Body of pancreas (tissue), 4 donors: ENCODE data around the gene MYOM1. TPM values are rescaled to one million over a fixed set of nuclear protein-coding genes. Genes with fewer than 3 reads are reported as not detected.
"Not testable (repeated sequence)": the region's sequence is repeated elsewhere in the genome, so short reads cannot be mapped to it uniquely, and the experiment has no call there.

ENCODE experiments used
- ATAC-seq: fragments of 150-250 bp; one replicate; pipeline ENCODE4 v1.9.1; 2016
- DNase-seq, 4 donors: peaks; one replicate each; pipeline ENCODE4 v3.0.0-alpha.2; 2019
- H3K27ac ChIP-seq, 4 donors: fragments of 200-600 bp; sonication (generic); 1 replicate in 3 of 4; 2 replicates in 1 of 4; pipeline versions ENCODE4 v1.5.1 to v1.6.1; 2016 to 2019; ENCODE audit warnings: mild to moderate bottlenecking in 1 of 4, mixed read lengths in 1 of 4, moderate library complexity in 1 of 4
- H3K27me3 ChIP-seq, 2 donors: fragments of 200-600 bp; sonication (generic); one replicate each; pipeline ENCODE4 v1.6.0; 2016; ENCODE audit warnings: mild to moderate bottlenecking in 1 of 2
- H3K36me3 ChIP-seq, 2 donors: fragments of 200-600 bp; sonication (generic); replicated peaks in 1 of 2; 2 replicates each; pipeline ENCODE4 v1.5.1; 2016; ENCODE audit warnings: low read depth in 2 of 2; ENCODE audit not compliant: insufficient read depth in 1 of 2
- H3K4me1 ChIP-seq: fragments of 200-600 bp; sonication (generic); one replicate; pipeline ENCODE4 v1.6.0; 2016
- H3K4me3 ChIP-seq, 2 donors: fragments of 200-600 bp; sonication (generic); 1 replicate in 1 of 2; 2 replicates in 1 of 2; pipeline ENCODE4 v1.5.1; 2016 to 2019
- H3K9me3 ChIP-seq, 3 donors: fragments of 200-600 bp; sonication (generic); 1 replicate in 2 of 3; 2 replicates in 1 of 3; pipeline ENCODE4 v1.5.1; 2016
- POLR2A ChIP-seq, 3 donors: fragments of 450-650 bp; IDR thresholded peaks; one replicate each; pipeline ENCODE4 v1.6.1; 2016; ENCODE audit warnings: antibody characterized with exemption in 3 of 3, mild to moderate bottlenecking in 2 of 3
- WGBS, 2 donors: methylation state at CpG; one replicate each; pipeline ENCODE4 v1.1.5; 2017; 5-methylcytosine and 5-hydroxymethylcytosine counted together
- intact Hi-C: fragments of 100-400 bp; cut with DNase I; formaldehyde crosslinking; loops from one replicate; pipeline ENCODE4 v1.15.1; 2023
- total RNA-seq, 2 donors: library from RNA; depleted of rRNA; stranded (reverse); fragments of >200 nt; gene quantifications; one replicate each; pipeline ENCODE4 v1.1.0, GENCODE V29; 2016
- TF ChIP-seq, protein P1 (sequence below), 7 experiments: fragments of 450-650 bp in 4 of 7; fragments of 200-600 bp in 3 of 7; sonication (generic) in 3 of 7; IDR thresholded peaks; one replicate each; pipeline ENCODE4 v1.5.1; 2016 to 2019; ENCODE audit warnings: antibody characterized with exemption in 7 of 7

The MYOM1 gene
- total RNA-seq, 2 donors from 2014 or later: 10.9 to 21.8 TPM

DNA sequence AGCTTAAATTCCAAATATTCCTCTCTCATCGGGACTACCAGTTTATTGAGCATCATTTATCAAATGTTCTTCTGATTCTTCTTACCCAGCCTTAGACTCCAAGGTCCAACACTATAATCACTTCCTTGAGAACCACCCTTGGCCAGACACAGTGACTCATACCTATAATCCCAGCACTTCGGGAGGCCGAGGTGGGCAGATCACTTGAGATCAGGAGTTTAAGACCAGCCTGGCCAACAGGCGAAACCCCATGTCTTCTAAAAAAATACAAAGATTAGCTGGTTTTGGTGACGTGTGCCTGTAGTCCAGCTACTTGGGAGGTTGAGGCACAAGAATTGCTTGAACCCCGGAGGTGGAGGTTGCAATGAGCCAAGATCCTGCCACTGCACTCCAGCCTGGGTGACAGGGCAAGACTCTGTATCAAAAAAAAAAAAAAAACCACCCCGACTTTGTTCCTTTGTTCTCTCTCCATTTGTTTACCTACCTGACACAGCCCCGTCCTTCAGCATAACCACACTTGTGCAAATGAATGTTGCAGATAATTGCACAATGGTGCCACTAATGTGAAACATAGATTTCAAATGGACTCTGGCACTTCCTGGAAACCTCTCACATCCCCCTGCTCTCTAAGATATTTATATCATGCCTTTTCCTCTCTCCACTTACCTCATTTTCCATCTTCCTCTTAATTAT lies 167.9 kb downstream of the MYOM1 start:
- peak overlapping the region in 3 of 4 donors; percentile 16 to 57 (median 57) for H3K27ac ChIP-seq

GRCh38 chr18:3049897-3050454 lies 169.8 kb downstream of the MYOM1 start:
- H3K27me3 ChIP-seq, intact Hi-C loops, H3K9me3 ChIP-seq, H3K27ac ChIP-seq, H3K4me3 ChIP-seq, DNase-seq, H3K36me3 ChIP-seq, ATAC-seq: not testable (repeated sequence)
- 72 to 88% methylated on average over 2 to 3 of the region's 8 CpGs for WGBS, 2 donors
- H3K4me1 ChIP-seq: peaks cover 25% of the 10 kb centered on the region

More for the DNA sequence above, 167.9 kb downstream of the MYOM1 start:
- DNase-seq: peak; percentile 34 to 81 (median 58)
- ATAC-seq: peak; percentile 91
- TF ChIP-seq, protein P1, sequence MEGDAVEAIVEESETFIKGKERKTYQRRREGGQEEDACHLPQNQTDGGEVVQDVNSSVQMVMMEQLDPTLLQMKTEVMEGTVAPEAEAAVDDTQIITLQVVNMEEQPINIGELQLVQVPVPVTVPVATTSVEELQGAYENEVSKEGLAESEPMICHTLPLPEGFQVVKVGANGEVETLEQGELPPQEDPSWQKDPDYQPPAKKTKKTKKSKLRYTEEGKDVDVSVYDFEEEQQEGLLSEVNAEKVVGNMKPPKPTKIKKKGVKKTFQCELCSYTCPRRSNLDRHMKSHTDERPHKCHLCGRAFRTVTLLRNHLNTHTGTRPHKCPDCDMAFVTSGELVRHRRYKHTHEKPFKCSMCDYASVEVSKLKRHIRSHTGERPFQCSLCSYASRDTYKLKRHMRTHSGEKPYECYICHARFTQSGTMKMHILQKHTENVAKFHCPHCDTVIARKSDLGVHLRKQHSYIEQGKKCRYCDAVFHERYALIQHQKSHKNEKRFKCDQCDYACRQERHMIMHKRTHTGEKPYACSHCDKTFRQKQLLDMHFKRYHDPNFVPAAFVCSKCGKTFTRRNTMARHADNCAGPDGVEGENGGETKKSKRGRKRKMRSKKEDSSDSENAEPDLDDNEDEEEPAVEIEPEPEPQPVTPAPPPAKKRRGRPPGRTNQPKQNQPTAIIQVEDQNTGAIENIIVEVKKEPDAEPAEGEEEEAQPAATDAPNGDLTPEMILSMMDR (IDR thresholded peaks at IDR 0.05): no peak
- TF ChIP-seq POLR2A (IDR thresholded peaks at IDR 0.05): no peak
- Histone ChIP-seq H3K9me3 (no peaks in the 10 kb centered on the region), H3K4me3 (no peak overlapping the region), H3K4me1 (peaks cover 16% of the 10 kb centered on the region), H3K36me3 (no peaks in the 10 kb centered on the region), H3K27me3 (no peaks in the 10 kb centered on the region)
- 31 to 39% methylated on average over 8 of the region's 8 CpGs for WGBS, 2 donors
- intact Hi-C loops: no loop called here

DNA sequence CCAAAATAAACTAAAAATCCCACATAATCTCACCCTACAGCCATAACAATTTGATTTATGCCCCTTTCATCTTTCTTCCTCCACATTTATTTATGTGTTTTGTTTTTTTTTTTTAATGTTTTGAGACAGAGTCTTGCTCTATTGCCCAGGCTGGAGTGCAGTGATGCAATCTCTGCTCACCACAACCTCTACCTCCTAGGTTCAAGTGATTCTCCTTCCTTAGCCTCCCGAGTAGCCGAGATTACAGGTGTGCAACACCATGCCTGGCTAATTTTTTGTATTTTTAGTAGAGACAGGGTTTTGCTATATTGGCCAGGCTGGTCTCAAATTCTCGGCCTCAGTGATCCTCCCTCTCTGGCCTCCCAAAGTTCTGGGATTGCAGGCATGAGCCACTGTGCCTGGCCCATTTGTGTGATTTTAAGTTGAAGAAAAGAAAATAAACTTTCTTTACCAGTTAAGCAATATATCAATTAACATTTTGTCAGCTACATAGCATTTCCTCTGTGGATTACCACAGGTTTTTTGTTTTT lies 170.9 kb downstream of the MYOM1 start:
- DNase-seq (no peak), ATAC-seq (no peak)
- H3K4me1 ChIP-seq: peaks cover 30% of the 10 kb centered on the region
- H3K27me3 ChIP-seq: no peaks in the 10 kb centered on the region
- intact Hi-C loops: no loop called here
- H3K4me3 ChIP-seq: no peak overlapping the region
- no peak overlapping the region for H3K27ac ChIP-seq
- TF ChIP-seq POLR2A (IDR thresholded peaks at IDR 0.05): no peak
- TF ChIP-seq, protein P1 (IDR thresholded peaks at IDR 0.05): no peak
- 91 to 98% methylated on average over 3 of the region's 3 CpGs for WGBS, 2 donors
- H3K9me3 ChIP-seq: no peaks in the 10 kb centered on the region
- H3K36me3 ChIP-seq: no peaks in the 10 kb centered on the region

- TF ChIP-seq, protein P1 (IDR thresholded peaks at IDR 0.05): no peak
- TF ChIP-seq POLR2A (IDR thresholded peaks at IDR 0.05): no peak
- H3K27ac ChIP-seq: no peak overlapping the region
- H3K4me1 ChIP-seq: peaks cover 30% of the 10 kb centered on the region
- 68 to 82% methylated on average over 6 of the region's 6 CpGs for WGBS, 2 donors
- H3K27me3 ChIP-seq: no peaks in the 10 kb centered on the region
- no peak for DNase-seq
- H3K36me3 ChIP-seq: no peaks in the 10 kb centered on the region
- H3K9me3 ChIP-seq: no peaks in the 10 kb centered on the region
- ATAC-seq: no peak
- H3K4me3 ChIP-seq: no peak overlapping the region
- intact Hi-C loops: no loop called here
Observed at GRCh38 chr18:3048121-3048520, 171.6 kb downstream of the MYOM1 start.

DNA sequence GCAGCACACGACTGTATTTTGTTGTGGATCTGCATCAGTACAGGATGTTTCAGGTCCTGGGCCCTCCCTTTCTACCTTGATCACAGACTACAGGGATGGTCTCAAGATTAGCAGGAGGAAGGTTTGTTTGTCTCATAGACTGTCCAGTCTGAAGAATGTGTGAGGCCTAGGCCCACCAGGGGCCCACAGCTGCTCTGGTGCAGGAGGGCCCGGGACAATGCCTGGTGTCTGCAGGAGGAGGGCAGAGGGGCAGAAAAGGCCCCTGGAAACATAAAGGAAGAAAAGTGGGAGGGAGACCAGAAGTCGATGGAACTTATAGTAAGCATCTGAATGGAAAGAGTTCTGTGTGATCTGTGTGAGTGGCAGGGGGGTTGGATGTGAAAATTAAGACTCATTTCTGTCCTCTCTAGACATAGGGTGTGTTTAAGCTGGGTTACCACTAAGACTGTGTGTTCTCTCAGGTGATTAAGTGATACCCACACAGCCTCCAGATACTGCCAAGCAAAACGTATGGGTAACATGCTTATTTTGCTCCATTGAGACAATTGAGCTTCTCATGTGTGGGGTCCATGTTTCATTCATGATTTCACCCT lies 173.5 kb downstream of the MYOM1 start:
- no peak overlapping the region for H3K27ac ChIP-seq
- no peaks in the 10 kb centered on the region for H3K9me3 ChIP-seq
- no peaks in the 10 kb centered on the region for H3K27me3 ChIP-seq
- no peak for DNase-seq
- intact Hi-C loops: no loop called here
- no peak overlapping the region for H3K4me3 ChIP-seq
- H3K4me1 ChIP-seq: peaks cover 16% of the 10 kb centered on the region
- 81 to 86% methylated on average over 4 of the region's 4 CpGs for WGBS, 2 donors
- no peak for TF ChIP-seq POLR2A (IDR thresholded peaks at IDR 0.05)
- no peaks in the 10 kb centered on the region for H3K36me3 ChIP-seq
- ATAC-seq: no peak
